Myocyte (in vitro differentiated cells): Measurements from ENCODE around the gene CHST3. TPM values are rescaled to one million over a fixed set of nuclear protein-coding genes. Genes with fewer than 3 reads are reported as not detected.
"Not testable (repeated sequence)": the region's sequence is repeated elsewhere in the genome, so short reads cannot be mapped to it uniquely, and the experiment has no call there.

ENCODE experiments used
- DNase-seq: peaks from one replicate; pipeline ENCODE4 v3.0.0-alpha.2; 2012; ENCODE audit warnings: low read depth
- polyA plus RNA-seq: library from polyadenylated mRNA; unstranded; fragments of >200 nt; gene quantifications from one replicate; pipeline ENCODE4 v1.2.1, GENCODE V29; 2012; ENCODE audit warnings: missing spikeins
- total RNA-seq: library from RNA; depleted of rRNA; stranded (reverse); fragments of >200 nt; gene quantifications from 2 replicates; pipeline ENCODE4 v1.2.3, GENCODE V29; 2014

The CHST3 gene, protein sequence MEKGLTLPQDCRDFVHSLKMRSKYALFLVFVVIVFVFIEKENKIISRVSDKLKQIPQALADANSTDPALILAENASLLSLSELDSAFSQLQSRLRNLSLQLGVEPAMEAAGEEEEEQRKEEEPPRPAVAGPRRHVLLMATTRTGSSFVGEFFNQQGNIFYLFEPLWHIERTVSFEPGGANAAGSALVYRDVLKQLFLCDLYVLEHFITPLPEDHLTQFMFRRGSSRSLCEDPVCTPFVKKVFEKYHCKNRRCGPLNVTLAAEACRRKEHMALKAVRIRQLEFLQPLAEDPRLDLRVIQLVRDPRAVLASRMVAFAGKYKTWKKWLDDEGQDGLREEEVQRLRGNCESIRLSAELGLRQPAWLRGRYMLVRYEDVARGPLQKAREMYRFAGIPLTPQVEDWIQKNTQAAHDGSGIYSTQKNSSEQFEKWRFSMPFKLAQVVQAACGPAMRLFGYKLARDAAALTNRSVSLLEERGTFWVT
- 49.3 and 57.5 TPM in 2 replicates for total RNA-seq
- polyA plus RNA-seq: 81.8 TPM

GRCh38 chr10:71964098-71964742 lies at the start of gene CHST3:
TSS of gene CHST3 (plus strand) at chr10:71964395. CDS start at chr10:72005843, 41,448 bp downstream.
- DNase-seq: peak; percentile 76

DNA sequence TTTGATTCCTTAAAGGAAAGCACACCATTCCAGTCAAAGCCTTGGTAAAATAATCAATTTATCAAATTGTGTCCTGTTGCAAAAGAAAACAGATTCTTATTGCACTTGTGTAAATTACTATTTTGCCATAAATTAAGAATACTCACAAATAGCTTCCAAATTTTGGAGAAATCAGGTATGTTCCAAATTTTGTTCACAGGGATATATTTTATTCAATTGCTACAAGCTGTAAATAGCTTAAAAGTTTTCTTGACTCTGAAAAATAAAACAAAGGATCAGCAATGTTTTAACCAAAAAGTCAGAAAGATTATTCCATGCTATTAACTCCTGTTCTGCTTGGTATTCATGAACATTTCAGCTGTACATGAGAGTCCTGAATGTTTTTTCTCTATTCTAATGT lies 47.4 kb upstream of the CHST3 start:
- no peak for DNase-seq

DNA sequence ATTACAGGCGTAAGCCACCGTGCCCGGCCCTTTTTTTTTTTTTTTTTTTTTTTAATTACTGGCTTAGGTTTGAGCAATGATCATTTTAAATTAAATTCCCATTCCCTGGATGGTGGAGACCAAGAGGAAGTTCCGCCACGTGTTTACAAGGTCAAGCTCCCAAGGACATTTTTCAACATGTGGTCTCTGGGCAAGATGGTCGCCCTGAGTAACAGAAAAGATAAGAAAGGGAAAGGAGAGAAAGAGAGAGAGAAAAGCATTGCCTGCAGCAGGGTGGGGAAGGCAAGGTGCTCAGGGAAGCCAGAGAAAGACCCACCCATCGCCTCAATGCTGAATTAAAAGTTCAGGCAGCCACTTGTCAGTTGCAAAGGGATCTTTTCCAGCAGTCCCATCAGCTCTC lies 45.2 kb upstream of the CHST3 start:
- DNase-seq: no peak

- not testable (repeated sequence) for DNase-seq
Measured at GRCh38 chr10:71919956-71920539, 44.1 kb upstream of the CHST3 start.

DNA sequence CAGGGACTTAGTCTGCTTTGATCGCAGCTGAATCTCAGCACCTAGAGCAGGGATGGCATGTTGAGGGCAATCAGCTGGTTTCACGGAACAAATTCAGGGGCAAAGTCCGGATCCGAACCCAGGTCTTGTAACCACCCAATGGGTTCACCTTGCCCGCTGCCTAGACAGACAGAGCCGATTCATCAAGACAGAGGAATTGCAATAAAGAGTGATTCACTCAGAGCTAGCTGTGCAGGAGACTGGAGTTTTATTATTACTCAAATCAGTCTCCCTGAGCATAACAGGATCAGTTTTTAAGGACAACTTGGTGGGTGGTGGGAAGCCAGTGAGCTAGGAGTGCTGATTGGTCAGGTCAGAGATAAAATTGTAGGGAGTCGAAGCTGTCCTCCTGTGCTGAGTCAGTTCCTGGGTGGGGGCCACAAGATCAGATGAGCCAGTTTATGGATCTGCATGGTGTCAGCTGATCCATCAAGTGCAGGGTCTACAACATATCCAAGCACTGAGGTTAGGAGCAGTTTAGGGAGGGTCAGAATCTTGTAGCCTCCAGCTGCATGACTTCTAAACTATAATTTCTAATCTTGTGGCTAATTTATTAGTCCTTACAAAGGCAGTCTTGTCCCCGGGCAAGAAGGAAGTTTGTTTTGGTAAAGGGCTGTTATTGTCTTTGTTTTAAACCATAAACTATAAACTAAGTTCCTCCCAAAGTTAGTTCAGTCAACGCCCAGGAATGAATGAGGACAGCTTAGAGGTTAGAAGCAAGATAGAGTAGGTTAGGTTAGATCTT lies 43.5 kb upstream of the CHST3 start:
- DNase-seq: no peak

DNA sequence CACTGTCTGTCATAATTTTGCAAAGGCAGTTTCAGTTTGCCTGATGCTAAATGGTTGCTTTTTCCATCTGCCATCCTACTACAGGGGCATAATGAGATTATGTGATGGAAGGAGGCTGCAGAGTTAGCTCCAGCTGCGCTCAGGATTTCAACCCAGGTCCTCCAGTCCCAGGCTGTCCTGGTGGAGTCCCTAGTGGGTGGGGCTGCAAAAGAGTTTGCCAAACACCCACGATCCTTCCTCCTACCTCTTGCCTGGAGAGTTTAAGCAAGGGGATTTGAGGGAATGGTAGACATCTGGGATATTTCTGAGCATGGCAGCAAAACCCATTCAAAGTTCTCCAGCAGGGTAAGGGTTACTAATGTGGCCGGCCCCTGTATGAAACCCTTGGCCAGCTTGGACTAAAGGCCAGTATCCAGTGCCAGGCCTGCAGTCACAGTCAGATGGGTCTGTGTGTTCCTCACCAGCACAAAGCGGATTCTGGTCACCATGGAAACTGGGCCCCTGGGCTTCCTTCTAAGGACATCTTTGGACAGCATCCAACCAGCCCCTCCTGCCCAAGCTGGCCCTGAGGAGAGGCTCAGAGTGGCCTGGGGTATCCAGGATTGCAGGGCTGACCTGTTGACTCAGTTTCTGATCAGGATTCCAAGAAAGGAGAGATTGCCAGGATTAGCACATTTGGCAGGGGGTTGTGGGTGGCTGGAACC lies 42.7 kb upstream of the CHST3 start:
- no peak for DNase-seq

GRCh38 chr10:71923138-71923692 lies 41.0 kb upstream of the CHST3 start:
- DNase-seq: no peak

DNA sequence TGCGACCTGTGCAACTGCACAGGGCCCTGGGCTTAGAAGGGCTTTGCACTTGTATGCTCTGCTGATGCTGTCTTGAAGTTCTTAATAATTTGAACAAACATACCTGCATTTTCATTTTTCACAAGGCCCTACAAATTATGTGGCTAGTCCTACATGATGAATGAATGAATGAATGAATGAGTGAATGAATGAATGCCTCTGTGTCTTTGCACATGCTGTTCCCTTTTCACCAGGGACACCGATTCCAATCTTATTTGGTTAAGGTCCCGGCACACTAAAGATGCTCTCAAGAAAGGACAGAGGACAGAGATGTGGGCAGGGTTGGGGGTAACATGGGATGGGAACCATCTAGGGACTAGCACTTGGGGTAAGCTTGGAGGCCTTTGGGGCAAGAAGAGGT lies 39.4 kb upstream of the CHST3 start:
- DNase-seq: no peak

DNA sequence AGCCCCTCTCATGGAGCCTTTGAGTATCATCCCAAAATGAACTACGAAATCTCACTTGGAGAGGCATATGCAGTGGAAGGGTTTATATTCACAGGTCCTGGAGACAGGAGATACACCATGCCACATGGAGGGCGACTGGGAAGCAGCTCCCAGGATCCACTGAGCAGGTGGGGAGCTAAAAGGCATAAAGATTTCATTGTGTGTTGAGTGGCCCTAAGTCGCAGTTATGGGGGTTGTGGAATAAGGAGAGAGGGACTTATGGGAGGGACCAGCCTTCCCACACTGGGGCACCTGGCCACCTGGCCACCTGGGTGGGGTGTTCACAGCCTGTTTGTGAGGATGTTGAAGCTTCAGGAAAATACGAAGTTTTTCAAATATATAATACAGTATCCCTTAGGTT lies 37.0 kb upstream of the CHST3 start:
- DNase-seq: no peak

DNA sequence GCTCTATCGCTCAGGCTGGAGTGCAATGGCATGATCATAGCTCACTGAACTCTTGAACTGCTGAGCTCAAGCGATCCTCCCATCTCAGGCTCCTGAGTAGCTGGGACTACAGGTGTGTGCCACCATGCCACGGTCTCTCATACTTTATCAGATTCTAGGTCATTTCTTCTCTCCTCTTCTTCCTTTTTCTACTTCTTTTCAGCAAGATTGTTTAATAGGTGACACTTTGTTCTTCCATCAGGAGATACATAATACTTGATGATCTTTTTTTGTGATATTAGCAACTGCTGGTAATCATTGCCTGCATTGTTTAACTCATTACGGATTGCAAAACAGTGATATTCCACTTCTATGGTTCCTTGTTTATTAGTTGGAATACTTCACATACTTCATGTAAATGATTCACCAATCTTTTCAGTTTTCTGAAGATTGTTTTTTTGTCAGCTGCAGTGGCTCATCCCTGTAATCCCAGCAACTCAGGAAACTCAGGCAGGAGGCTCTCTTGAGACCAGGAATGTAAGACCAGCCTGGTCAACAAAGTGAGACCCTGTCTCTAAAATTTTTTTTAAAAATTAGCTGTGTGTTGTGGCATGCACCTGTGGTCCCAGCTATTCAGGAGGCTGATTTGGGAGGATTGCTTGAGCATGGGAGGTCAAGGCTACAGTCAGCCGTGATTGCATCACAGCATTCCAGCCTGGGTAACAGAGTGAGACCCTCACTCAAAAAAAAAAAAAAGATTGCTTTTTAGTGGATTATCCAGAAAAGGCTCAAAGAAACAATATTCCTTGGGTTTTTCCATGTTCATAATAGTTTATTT lies 36.2 kb upstream of the CHST3 start:
- DNase-seq: no peak

- DNase-seq: no peak
Measured at GRCh38 chr10:71931295-71931694, 32.9 kb upstream of the CHST3 start.

DNA sequence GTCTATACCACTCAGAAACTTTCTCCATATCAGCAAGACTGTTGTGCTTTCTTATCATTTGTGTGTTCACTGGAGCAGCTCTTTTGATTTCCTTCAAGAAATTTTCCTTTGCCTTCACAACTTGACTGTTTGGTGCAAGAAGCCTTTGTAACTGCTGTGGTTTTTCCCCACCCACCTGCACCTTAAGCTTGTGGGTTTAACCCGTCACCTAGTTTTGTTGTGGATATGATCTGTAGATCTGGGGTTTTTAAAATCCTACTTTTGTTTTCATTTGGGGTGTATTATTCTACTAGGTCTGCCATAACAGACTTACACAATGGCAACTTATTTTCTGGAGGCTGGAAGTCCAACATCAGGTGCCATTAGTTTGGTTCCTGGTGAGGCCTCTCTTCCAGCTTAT lies 30.5 kb upstream of the CHST3 start:
- no peak for DNase-seq

DNA sequence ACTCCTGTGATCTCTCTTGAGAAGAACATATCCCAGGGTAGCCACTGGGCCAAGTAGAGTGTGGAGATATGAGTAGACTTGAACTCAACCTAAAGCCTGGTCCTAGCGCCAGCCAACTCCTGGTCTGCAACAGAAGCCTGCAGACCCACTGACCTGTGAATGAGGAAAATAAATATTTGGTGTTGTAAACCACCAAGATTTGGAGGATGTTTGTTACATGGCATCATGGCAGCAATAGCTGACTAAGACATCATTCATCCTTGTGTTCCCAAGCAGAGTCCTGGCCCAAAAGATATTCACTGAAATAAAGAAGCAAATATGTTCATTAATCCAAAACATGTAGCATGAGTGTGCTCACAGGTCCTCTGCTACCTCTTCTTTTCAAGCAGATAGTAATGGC lies 26.0 kb upstream of the CHST3 start:
- DNase-seq: no peak

- DNase-seq: no peak
Measured at GRCh38 chr10:71939304-71939703, 24.9 kb upstream of the CHST3 start.

- no peak for DNase-seq
Measured at GRCh38 chr10:71939861-71940474, 24.2 kb upstream of the CHST3 start.

DNA sequence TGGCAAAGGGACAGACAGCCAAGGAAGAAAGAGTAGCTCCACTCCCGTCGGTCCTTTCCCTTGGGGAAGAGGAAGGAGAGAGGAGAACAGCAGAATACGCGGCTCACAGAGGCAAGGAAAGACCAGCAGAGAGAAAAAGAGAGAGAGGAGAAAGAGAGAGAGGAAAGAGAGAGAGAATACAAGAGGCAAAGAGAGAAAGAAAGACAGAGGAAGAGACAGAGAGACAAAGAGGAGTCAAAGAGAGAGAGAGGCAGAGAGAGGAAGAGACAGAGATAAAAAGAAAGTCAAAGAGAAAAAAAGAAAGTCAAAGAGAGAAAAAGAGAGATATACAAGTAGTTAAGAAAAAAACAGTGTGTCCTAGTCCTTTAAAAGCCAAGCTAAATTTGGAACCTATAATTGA lies 23.4 kb upstream of the CHST3 start:
- no peak for DNase-seq

DNA sequence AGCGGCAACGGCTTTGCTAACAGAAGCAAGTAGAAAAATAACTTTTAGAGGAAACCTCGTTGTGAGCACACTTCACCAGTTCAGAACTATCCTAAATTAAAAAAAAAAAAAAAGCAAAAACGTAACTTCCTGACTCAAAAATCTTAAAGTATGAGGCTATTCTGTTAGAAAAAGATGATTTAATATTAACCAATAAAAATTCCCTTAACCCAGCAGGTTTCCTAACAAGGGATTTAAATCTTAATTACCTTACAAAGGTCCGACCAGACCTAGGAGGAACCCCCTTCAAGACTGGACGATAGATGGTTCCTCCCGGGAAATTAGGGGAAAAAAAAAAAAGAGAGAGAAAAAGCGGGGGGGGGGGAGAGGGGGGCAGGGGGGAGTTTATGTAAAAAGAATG lies 22.9 kb upstream of the CHST3 start:
- DNase-seq: no peak

- no peak for DNase-seq
Measured at GRCh38 chr10:71945819-71946474, 18.2 kb upstream of the CHST3 start.

GRCh38 chr10:71946700-71947099 lies 17.5 kb upstream of the CHST3 start:
- peak; percentile 21 for DNase-seq
